GM12874 (cell line): ENCODE data around the gene PCDHA3.
"Not testable (repeated sequence)": the region's sequence is repeated elsewhere in the genome, so short reads cannot be mapped to it uniquely, and the experiment has no call there.

ENCODE experiments used
- CTCF ChIP-seq: IDR thresholded peaks from 2 replicates; pipeline ENCODE4 v1.5.1; 2011; ENCODE audit warnings: low read depth, mild to moderate bottlenecking, control low read depth, low read length, moderate library complexity; ENCODE audit not compliant: insufficient read depth

The PCDHA3 gene

GRCh38 chr5:140835622-140836510, 35.0 kb downstream of the PCDHA3 start:
- no peak for TF ChIP-seq CTCF

GRCh38 chr5:140840978-140841962, 40.4 kb downstream of the PCDHA3 start, which contains the start of gene PCDHA8:
Gene PCDHA8, plus strand, starts transcription at chr5:140841187. Its CDS starts 135 bp downstream, at chr5:140841322.
- TF ChIP-seq CTCF = 0 out of 2 replicates have a peak, but pooled peaks have one; percentile 22

- TF ChIP-seq CTCF = no peak
Observed at GRCh38 chr5:140842798-140843733, 42.2 kb downstream of the PCDHA3 start.

- not testable (repeated sequence) for TF ChIP-seq CTCF
Observed at GRCh38 chr5:140848139-140849102, 47.6 kb downstream of the PCDHA3 start, which contains the start of gene PCDHA9. Gene PCDHA9, plus strand, starts transcription at chr5:140848382. Its CDS starts 114 bp downstream, at chr5:140848496.
